Erythroblast (primary cell): Measurements from ENCODE around the gene UNC79.

ENCODE experiments used
- DNase-seq, 2 experiments: peaks; one replicate each; lab custom pipeline; 2025; lab: John Stamatoyannopoulos, UW
- GATA1 ChIP-seq: IDR thresholded peaks from 2 replicates; pipeline ENCODE4 v1.6.1; 2011; ENCODE audit warnings: low read depth, mild to moderate bottlenecking, control low read depth, low read length, moderate library complexity
- POLR2A ChIP-seq: IDR thresholded peaks from 2 replicates; pipeline ENCODE4 v1.6.1; 2011; ENCODE audit warnings: mild to moderate bottlenecking, low read length

Gene UNC79

GRCh38 chr14:93683226-93683625 lies 252.5 kb downstream of the UNC79 start:
- no peak for TF ChIP-seq GATA1
- no peak for TF ChIP-seq POLR2A
- peak; percentile 12 to 40 for DNase-seq

- DNase-seq, result no peak
- TF ChIP-seq POLR2A, result no peak
- no peak for TF ChIP-seq GATA1
These were observed 254.6 kb downstream of the UNC79 start for GRCh38 chr14:93685121-93685895.

- no peak for DNase-seq
- TF ChIP-seq GATA1 (no peak), POLR2A (no peak)
These were observed 255.5 kb downstream of the UNC79 start for GRCh38 chr14:93686268-93686667.

- DNase-seq, result no peak
- TF ChIP-seq GATA1, result no peak
- TF ChIP-seq POLR2A, result no peak
These were observed 257.5 kb downstream of the UNC79 start for GRCh38 chr14:93688239-93688666.

- no peak for DNase-seq
- TF ChIP-seq GATA1, result no peak
- TF ChIP-seq POLR2A, result no peak
These were observed 258.1 kb downstream of the UNC79 start for GRCh38 chr14:93688820-93689219.

DNA sequence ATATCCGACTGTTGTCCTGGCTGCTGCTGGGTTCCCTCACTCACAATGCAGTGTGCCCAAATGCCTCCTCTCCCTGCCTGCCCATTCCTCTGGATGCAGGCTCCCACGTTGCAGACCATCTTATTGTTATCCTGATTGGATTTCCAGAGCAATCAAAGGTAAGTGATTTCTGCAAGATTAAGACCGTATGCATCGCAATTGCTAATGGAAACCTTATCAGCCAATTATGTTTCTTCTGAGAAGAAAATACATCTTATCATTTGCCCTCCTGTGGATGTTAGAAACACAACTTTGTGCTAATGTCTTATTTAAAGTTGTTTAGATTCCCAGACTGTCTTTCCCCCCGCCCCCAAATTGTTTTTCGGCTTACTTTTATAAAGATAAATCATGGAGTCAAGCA lies 259.4 kb downstream of the UNC79 start:
- no peak for DNase-seq
- TF ChIP-seq POLR2A (no peak), GATA1 (no peak)

GRCh38 chr14:93691042-93691780 lies 260.5 kb downstream of the UNC79 start:
- no peak for TF ChIP-seq GATA1
- no peak for TF ChIP-seq POLR2A
- no peak for DNase-seq

GRCh38 chr14:93693914-93694313 lies 263.2 kb downstream of the UNC79 start:
- TF ChIP-seq GATA1 (no peak), POLR2A (no peak)
- DNase-seq, result no peak

- TF ChIP-seq GATA1, result no peak
- TF ChIP-seq POLR2A, result no peak
- no peak for DNase-seq
These were observed 270.2 kb downstream of the UNC79 start for GRCh38 chr14:93700928-93701327.

- DNase-seq, result no peak
These were observed 270.8 kb downstream of the UNC79 start for GRCh38 chr14:93701562-93701961.

DNA sequence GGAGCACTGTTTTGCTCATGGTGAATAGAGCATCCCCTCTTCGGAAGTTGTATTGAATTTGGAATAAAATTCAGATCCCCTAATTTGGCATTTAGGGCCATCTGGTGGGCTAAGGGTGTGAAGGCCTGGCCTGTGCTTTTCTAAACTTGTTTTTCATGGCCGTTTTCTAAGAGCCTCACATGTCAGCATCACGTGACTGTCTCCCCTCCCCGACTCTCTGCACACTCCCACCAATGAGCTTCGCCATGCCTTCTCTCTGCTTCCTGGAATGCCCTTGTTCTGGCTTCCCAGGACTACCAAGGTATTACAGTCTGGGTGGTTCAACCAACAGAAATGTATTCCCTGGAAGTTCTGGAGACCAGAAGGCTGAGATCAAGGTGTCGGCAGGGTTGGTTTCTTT lies 272.2 kb downstream of the UNC79 start:
- TF ChIP-seq GATA1, result no peak
- TF ChIP-seq POLR2A, result no peak
- DNase-seq, result no peak

More at GRCh38 chr14:93701562-93701961, 270.8 kb downstream of the UNC79 start:
- TF ChIP-seq GATA1, result no peak
- TF ChIP-seq POLR2A, result no peak

GRCh38 chr14:93703941-93704340 lies 273.2 kb downstream of the UNC79 start:
- no peak for DNase-seq
- TF ChIP-seq GATA1 (no peak), POLR2A (no peak)

DNA sequence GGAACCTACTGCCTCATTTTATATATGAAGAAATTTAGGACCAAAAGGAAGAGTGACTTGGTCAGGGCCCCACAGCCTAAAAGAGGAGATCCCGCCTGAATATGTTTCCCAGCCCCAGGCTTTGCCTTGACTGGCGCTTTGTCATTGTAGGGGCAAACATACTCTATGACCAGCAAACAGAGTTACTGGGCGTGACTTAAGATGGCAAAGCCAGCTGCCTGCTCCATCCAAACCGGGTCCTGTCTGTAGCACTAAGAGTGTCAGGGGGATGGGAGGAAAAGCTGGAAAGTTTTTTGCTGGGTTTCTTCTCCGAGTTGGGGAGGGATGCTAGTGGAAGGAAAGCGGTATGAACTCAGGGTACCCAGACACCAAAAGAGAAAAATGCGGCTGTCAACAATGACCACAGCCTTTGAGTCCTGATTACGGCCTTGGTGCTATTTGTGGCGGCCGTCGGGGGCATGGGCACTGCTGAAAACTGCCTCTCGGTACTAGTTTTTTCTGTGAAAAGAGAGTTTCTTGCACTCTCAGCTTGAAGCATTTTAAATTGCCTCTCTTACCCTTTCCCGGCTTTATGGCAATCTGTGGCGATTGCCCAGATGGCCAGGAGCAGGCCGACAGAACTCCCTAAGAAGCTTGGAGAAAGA lies 274.9 kb downstream of the UNC79 start:
- no peak for DNase-seq
- no peak for TF ChIP-seq GATA1
- TF ChIP-seq POLR2A, result no peak
